H1 (cell line): ENCODE measurements around the gene SLC39A9. TPM values are rescaled to one million over a fixed set of nuclear protein-coding genes. Genes with fewer than 3 reads are reported as not detected.
A peak's percentile ranks its signal among the peaks of the same experiment; 100 is the strongest.

Experiments used
- EZH2 ChIP-seq: fragments of 200-600 bp; sonication (generic); IDR thresholded peaks from 2 replicates; pipeline ENCODE4 v1.7.1; 2012; ENCODE audit warnings: low read depth, mild to moderate bottlenecking, moderate library complexity, low read length, inconsistent platforms; ENCODE audit not compliant: severe bottlenecking
- SIX5 ChIP-seq: IDR thresholded peaks from 2 replicates; pipeline ENCODE4 v1.6.1; 2011; ENCODE audit warnings: mild to moderate bottlenecking, low read depth, low read length
- polyA plus RNA-seq, 7 experiments: library from polyadenylated mRNA; depleted of rRNA in 3 of 7; stranded (reverse) in 5 of 7; unstranded in 2 of 7; fragments of >200 nt in 5 of 7; fragments of 200-250 nt in 2 of 7; gene quantifications; 1 replicate in 5 of 7; 2 replicates in 1 of 7; 4 replicates in 1 of 7; pipeline versions ENCODE4 v1.2.1 to v1.2.3, GENCODE V29; 2011 to 2013; ENCODE audit warnings: missing spikeins in 2 of 7, mixed read lengths in 2 of 7
- total RNA-seq: library from RNA; stranded (reverse); fragmentation: NEBNext Ultra II Directional; extraction: Animal tissue kit (Norgen Biotek cat#: 25700); gene quantifications from 2 replicates; pipeline ENCODE4 v1.2.1, GENCODE V29; 2021
- TF ChIP-seq, protein P1 (sequence below): fragments of 300-600 bp; sonication (generic); IDR thresholded peaks from 2 replicates; pipeline ENCODE4 v1.7.1; 2012; ENCODE audit warnings: low read length, moderate library complexity, mild to moderate bottlenecking, inconsistent platforms; ENCODE audit not compliant: insufficient replicate concordance

SLC39A9 gene
- total and polyA plus RNA-seq, 2 of the 8 experiments (the other 6 are each of a cell fraction or from before 2014, with no cell fraction given), result 31.0 to 44.2 TPM

DNA sequence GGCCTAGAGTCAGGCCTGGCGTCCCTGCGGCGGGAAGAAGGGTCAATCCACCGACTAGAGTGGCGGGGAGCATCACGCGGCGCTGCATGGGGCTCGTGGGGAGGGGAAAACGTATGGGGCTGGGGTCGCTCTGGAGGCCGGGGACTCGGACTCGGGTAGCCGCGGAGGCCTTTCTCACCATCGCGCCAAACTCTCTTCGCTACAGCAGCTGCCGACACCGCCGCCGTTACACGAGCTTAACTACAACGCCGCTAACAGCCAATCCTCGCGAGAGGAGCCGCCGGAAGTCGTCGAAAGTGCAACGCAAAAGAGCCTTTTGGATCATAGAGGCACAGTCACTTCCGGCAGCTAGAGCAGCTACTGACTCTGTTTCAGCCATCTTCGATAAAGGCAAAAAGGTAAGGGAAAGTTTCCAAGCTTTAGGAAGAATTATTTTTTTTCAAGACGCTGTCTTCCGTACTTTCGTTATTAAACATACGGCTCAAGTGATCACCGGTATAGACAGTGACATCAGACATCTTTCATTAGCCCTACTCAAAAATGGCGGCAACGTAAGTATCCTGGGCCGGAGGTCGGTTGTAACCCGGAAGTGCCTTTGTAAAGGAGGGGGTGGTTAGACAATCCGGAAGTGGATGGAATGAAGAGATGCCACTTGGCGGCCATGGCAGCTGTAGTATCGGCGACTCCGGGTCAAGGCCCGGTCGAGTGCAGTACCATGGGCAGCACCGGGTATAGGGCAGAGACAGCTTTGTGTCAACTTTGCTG is at the start of gene SLC39A9, which contains the start of gene ERH (continued):
- TF ChIP-seq, protein P1, sequence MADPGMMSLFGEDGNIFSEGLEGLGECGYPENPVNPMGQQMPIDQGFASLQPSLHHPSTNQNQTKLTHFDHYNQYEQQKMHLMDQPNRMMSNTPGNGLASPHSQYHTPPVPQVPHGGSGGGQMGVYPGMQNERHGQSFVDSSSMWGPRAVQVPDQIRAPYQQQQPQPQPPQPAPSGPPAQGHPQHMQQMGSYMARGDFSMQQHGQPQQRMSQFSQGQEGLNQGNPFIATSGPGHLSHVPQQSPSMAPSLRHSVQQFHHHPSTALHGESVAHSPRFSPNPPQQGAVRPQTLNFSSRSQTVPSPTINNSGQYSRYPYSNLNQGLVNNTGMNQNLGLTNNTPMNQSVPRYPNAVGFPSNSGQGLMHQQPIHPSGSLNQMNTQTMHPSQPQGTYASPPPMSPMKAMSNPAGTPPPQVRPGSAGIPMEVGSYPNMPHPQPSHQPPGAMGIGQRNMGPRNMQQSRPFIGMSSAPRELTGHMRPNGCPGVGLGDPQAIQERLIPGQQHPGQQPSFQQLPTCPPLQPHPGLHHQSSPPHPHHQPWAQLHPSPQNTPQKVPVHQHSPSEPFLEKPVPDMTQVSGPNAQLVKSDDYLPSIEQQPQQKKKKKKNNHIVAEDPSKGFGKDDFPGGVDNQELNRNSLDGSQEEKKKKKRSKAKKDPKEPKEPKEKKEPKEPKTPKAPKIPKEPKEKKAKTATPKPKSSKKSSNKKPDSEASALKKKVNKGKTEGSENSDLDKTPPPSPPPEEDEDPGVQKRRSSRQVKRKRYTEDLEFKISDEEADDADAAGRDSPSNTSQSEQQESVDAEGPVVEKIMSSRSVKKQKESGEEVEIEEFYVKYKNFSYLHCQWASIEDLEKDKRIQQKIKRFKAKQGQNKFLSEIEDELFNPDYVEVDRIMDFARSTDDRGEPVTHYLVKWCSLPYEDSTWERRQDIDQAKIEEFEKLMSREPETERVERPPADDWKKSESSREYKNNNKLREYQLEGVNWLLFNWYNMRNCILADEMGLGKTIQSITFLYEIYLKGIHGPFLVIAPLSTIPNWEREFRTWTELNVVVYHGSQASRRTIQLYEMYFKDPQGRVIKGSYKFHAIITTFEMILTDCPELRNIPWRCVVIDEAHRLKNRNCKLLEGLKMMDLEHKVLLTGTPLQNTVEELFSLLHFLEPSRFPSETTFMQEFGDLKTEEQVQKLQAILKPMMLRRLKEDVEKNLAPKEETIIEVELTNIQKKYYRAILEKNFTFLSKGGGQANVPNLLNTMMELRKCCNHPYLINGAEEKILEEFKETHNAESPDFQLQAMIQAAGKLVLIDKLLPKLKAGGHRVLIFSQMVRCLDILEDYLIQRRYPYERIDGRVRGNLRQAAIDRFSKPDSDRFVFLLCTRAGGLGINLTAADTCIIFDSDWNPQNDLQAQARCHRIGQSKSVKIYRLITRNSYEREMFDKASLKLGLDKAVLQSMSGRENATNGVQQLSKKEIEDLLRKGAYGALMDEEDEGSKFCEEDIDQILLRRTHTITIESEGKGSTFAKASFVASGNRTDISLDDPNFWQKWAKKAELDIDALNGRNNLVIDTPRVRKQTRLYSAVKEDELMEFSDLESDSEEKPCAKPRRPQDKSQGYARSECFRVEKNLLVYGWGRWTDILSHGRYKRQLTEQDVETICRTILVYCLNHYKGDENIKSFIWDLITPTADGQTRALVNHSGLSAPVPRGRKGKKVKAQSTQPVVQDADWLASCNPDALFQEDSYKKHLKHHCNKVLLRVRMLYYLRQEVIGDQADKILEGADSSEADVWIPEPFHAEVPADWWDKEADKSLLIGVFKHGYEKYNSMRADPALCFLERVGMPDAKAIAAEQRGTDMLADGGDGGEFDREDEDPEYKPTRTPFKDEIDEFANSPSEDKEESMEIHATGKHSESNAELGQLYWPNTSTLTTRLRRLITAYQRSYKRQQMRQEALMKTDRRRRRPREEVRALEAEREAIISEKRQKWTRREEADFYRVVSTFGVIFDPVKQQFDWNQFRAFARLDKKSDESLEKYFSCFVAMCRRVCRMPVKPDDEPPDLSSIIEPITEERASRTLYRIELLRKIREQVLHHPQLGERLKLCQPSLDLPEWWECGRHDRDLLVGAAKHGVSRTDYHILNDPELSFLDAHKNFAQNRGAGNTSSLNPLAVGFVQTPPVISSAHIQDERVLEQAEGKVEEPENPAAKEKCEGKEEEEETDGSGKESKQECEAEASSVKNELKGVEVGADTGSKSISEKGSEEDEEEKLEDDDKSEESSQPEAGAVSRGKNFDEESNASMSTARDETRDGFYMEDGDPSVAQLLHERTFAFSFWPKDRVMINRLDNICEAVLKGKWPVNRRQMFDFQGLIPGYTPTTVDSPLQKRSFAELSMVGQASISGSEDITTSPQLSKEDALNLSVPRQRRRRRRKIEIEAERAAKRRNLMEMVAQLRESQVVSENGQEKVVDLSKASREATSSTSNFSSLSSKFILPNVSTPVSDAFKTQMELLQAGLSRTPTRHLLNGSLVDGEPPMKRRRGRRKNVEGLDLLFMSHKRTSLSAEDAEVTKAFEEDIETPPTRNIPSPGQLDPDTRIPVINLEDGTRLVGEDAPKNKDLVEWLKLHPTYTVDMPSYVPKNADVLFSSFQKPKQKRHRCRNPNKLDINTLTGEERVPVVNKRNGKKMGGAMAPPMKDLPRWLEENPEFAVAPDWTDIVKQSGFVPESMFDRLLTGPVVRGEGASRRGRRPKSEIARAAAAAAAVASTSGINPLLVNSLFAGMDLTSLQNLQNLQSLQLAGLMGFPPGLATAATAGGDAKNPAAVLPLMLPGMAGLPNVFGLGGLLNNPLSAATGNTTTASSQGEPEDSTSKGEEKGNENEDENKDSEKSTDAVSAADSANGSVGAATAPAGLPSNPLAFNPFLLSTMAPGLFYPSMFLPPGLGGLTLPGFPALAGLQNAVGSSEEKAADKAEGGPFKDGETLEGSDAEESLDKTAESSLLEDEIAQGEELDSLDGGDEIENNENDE, result no peak
- TF ChIP-seq EZH2 (no peak), SIX5 (peak; percentile 22; the same call in 1 of the 2 replicates)
